VCaP (cell line): Measurements from ENCODE around the gene GLDC.

Experiments
- H3K27ac ChIP-seq: fragments of 450-650 bp; 2 replicates; pipeline ENCODE4 v1.5.1; 2017
- CTCF ChIP-seq: fragments of 450-650 bp; conservative IDR thresholded peaks from 2 replicates; pipeline ENCODE4 v1.5.1; 2017; ENCODE audit warnings: mild to moderate bottlenecking, moderate library complexity

GLDC gene

GRCh38 chr9:6681957-6682501 lies 36.5 kb upstream of the GLDC start:
- TF ChIP-seq CTCF, result no peak
- peak overlapping the region; percentile 99 for H3K27ac ChIP-seq

- peak; percentile 9; the same call in 1 of the 2 replicates for TF ChIP-seq CTCF
- H3K27ac ChIP-seq, result peak overlapping the region; percentile 99
These were observed 35.8 kb upstream of the GLDC start for GRCh38 chr9:6681147-6681956.

GRCh38 chr9:6680797-6681146 lies 35.2 kb upstream of the GLDC start:
- peak overlapping the region; percentile 99 for H3K27ac ChIP-seq
- TF ChIP-seq CTCF, result no peak

- TF ChIP-seq CTCF, result no peak
These were observed 32.3 kb upstream of the GLDC start for GRCh38 chr9:6677803-6678202.

GRCh38 chr9:6676254-6676921 lies 30.9 kb upstream of the GLDC start:
- no peak for TF ChIP-seq CTCF
- peak overlapping the region; percentile 84; the same call in 1 of the 2 replicates for H3K27ac ChIP-seq

More at GRCh38 chr9:6677803-6678202, 32.3 kb upstream of the GLDC start:
- H3K27ac ChIP-seq, result no peak overlapping the region

- TF ChIP-seq CTCF, result no peak
- peak overlapping the region; percentile 84 for H3K27ac ChIP-seq
These were observed 29.7 kb upstream of the GLDC start for GRCh38 chr9:6675268-6675667.

- no peak for TF ChIP-seq CTCF
- peak overlapping the region; percentile 84 for H3K27ac ChIP-seq
These were observed 27.9 kb upstream of the GLDC start for GRCh38 chr9:6673326-6674025.
